GM06990 (cell line): Measurements from ENCODE around the gene ARID1B.

Experiments used
- DNase-seq: peaks from one replicate; pipeline ENCODE4 v3.0.0-alpha.2; 2011; ENCODE audit not compliant: insufficient read length; ENCODE audit errors: extremely low read depth
- H3K27me3 ChIP-seq: replicated peaks from 2 replicates; pipeline ENCODE4 v1.6.0; 2011; ENCODE audit warnings: low read length; ENCODE audit not compliant: control insufficient read depth, insufficient read depth
- H3K36me3 ChIP-seq: 2 replicates; pipeline ENCODE4 v1.5.1; 2011; ENCODE audit warnings: low read length; ENCODE audit not compliant: control insufficient read depth, insufficient read depth
- H3K4me3 ChIP-seq: replicated peaks from 2 replicates; pipeline ENCODE4 v1.5.1; 2011; ENCODE audit warnings: low read depth, mild to moderate bottlenecking, control low read depth, low read length
- TF ChIP-seq, protein P1 (sequence below): IDR thresholded peaks from 2 replicates; pipeline ENCODE4 v1.5.1; 2011; ENCODE audit warnings: low read length, control low read depth, mild to moderate bottlenecking, inconsistent platforms; ENCODE audit not compliant: insufficient read depth, poor library complexity, severe bottlenecking

The ARID1B gene

DNA sequence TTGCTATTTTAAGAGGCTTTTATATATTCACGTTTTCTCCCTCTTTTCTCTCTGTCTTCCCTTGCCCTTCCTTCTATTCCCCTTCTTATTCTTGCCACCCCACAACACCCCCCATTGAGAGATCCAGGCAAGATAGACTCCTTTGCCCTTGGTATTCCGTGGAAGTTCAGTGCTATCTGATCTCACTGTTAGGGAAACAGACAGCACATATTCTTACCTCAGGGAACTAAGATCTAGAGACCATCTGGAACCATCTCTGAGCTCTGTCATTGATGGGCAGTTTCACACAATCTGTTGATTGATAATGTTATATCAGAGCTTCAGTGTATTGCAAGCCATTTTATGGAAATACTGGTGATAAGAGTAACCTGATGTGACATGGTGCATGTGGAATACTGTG is 228.8 kb downstream of the ARID1B start:
- Histone ChIP-seq H3K4me3 (no peak overlapping the region), H3K36me3 (no peaks in the 10 kb centered on the region), H3K27me3 (no peaks in the 10 kb centered on the region)
- no peak for DNase-seq
- TF ChIP-seq, protein P1, sequence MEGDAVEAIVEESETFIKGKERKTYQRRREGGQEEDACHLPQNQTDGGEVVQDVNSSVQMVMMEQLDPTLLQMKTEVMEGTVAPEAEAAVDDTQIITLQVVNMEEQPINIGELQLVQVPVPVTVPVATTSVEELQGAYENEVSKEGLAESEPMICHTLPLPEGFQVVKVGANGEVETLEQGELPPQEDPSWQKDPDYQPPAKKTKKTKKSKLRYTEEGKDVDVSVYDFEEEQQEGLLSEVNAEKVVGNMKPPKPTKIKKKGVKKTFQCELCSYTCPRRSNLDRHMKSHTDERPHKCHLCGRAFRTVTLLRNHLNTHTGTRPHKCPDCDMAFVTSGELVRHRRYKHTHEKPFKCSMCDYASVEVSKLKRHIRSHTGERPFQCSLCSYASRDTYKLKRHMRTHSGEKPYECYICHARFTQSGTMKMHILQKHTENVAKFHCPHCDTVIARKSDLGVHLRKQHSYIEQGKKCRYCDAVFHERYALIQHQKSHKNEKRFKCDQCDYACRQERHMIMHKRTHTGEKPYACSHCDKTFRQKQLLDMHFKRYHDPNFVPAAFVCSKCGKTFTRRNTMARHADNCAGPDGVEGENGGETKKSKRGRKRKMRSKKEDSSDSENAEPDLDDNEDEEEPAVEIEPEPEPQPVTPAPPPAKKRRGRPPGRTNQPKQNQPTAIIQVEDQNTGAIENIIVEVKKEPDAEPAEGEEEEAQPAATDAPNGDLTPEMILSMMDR = no peak

DNA sequence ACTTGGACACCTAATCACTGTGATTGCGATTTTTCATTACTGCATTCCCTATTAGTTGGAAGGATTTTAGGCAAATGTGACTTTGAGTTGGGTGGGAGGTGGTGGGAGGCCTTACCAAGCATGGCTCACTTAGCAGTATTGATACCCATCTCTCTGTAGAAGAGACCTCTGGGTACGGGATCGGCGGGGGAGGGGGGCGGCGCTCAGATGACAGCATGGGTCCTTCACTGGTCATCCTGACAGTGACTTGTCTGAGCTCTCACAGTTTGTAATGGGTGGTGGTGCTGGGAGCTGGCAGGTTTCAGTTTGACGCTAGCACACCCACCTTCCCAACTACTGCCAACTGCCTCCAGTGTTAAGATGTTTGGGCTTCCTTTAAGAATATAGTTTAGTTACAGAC is 231.4 kb downstream of the ARID1B start:
- TF ChIP-seq, protein P1 = no peak
- DNase-seq = no peak
- no peaks in the 10 kb centered on the region for H3K27me3 ChIP-seq
- no peaks in the 10 kb centered on the region for H3K36me3 ChIP-seq
- no peak overlapping the region for H3K4me3 ChIP-seq

DNA sequence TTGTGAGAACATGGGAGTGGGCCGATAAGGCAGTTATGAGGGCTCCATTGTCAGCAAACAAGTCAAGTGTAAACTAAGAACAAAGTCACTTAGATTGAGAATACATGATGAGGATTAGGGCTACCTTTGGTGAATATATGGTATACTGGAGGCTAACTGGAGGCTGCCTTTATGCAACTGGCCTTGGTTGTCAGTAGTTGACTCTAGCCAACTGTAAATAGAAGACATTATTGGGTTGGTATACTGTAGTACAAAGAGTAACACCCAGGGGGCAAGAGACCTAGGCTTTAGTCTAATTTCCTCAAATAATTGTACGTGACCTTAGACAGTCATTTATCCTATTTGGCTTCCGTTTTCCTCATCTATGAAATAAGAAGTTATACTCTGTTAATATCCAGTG is 235.2 kb downstream of the ARID1B start:
- H3K4me3 ChIP-seq = no peak overlapping the region
- no peaks in the 10 kb centered on the region for H3K36me3 ChIP-seq
- H3K27me3 ChIP-seq = no peaks in the 10 kb centered on the region
- no peak for DNase-seq
- TF ChIP-seq, protein P1 = no peak

DNA sequence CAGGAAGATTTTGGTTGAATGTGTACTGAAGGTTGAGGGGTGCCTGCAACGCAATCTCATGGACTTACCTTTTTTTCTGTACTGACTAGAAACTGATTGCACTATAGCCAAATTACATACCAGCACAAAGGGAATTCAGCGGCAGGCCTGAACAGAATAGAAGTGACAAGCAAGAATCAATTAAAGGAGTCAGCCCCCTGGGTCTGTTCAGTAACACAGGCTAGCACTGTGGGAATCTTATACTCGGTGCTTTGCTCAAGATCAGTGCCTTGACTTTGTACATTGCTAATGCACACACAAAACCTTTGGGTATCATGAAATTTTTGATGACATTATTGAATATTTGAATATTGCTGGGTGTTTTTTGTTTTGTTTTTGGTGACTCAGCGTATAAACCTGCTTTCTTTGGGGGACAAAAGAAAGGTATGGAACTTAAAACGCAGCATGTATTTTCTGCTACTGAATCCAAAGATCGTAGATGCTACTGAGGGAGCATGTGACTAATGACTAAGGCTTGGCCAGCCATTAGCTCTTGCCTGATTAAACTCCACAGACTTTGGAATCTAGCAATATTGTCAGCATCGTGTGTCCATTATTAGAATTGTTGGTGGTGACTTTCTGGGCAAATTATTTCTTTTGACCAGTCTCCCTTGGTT is 236.6 kb downstream of the ARID1B start:
- Histone ChIP-seq H3K36me3 (no peaks in the 10 kb centered on the region), H3K27me3 (no peaks in the 10 kb centered on the region), H3K4me3 (no peak overlapping the region)
- no peak for DNase-seq
- TF ChIP-seq, protein P1 = no peak

DNA sequence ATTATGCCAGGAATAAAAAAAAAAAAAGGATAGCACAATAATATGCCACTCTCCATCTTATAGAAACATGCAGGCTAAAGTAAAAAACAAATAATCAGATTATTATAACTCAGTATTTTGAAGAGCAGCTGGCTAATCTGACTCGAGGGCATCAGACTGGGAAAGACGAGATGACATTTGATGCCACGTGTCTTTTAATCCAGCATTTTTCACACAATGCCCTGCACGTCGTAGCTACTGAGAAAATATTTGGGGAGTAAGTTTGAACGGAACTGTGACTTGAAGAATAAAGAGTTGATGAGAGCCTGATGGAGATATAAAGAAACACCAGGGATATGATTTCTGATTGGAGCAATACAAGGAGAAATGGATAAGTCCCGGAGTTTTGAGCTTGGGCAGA is 237.7 kb downstream of the ARID1B start:
- Histone ChIP-seq H3K4me3 (no peak overlapping the region), H3K27me3 (no peaks in the 10 kb centered on the region), H3K36me3 (no peaks in the 10 kb centered on the region)
- DNase-seq = no peak
- TF ChIP-seq, protein P1 = no peak

DNA sequence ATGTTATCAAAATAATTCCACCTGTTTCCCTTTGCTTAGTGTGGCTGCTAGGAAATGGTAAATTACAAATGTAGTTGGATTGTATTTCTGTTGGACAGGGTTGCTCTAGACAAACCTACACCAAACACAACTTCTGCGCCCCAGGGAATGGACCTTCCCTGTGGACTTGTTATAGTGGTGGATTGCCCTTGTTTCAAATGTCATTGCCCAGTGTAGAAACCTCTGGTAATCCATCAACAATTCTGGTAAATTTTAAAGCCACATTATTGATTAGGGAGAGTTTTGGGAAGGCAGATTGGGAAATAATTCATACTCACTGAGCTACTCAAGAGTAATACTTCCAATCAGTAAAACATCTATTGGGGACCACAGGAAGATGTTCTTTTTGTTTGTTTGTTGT is 239.8 kb downstream of the ARID1B start:
- no peak for DNase-seq
- H3K27me3 ChIP-seq = no peaks in the 10 kb centered on the region
- TF ChIP-seq, protein P1 = no peak
- H3K36me3 ChIP-seq = no peaks in the 10 kb centered on the region
- no peak overlapping the region for H3K4me3 ChIP-seq
